HG02571 (cell line): ENCODE data around the gene AGPS.
"Not testable (repeated sequence)": the region's sequence is repeated elsewhere in the genome, so short reads cannot be mapped to it uniquely, and the experiment has no call there.

Experiments
- ATAC-seq: cut with Tn5 transposase; IDR thresholded peaks from one replicate; pipeline ENCODE4 v1.9.1; 2021; ENCODE audit warnings: mild to moderate bottlenecking, moderate library complexity; ENCODE audit not compliant: unreplicated experiment

AGPS gene

GRCh38 chr2:177410629-177411028 lies 18.1 kb downstream of the AGPS start:
- not testable (repeated sequence) for ATAC-seq

- ATAC-seq: no peak
Observed at GRCh38 chr2:177413703-177414102, 21.1 kb downstream of the AGPS start.

GRCh38 chr2:177419274-177419673 lies 26.7 kb downstream of the AGPS start:
- ATAC-seq: no peak

GRCh38 chr2:177422271-177422670 lies 29.7 kb downstream of the AGPS start:
- no peak for ATAC-seq

- not testable (repeated sequence) for ATAC-seq
Observed at GRCh38 chr2:177424120-177424519, 31.5 kb downstream of the AGPS start.

- not testable (repeated sequence) for ATAC-seq
Observed at GRCh38 chr2:177424620-177425019, 32.0 kb downstream of the AGPS start.

GRCh38 chr2:177427316-177427715 lies 34.7 kb downstream of the AGPS start:
- no peak for ATAC-seq

- ATAC-seq: not testable (repeated sequence)
Observed at GRCh38 chr2:177427936-177428335, 35.4 kb downstream of the AGPS start.

- no peak for ATAC-seq
Observed at GRCh38 chr2:177429688-177430325, 37.2 kb downstream of the AGPS start.

GRCh38 chr2:177430411-177430810 lies 37.8 kb downstream of the AGPS start:
- no peak for ATAC-seq

- not testable (repeated sequence) for ATAC-seq
Observed at GRCh38 chr2:177431111-177431725, 38.6 kb downstream of the AGPS start.

- ATAC-seq: no peak
Observed at GRCh38 chr2:177432703-177433102, 40.1 kb downstream of the AGPS start.

- no peak for ATAC-seq
Observed at GRCh38 chr2:177433402-177433801, 40.8 kb downstream of the AGPS start.

GRCh38 chr2:177434475-177434874 lies 41.9 kb downstream of the AGPS start:
- no peak for ATAC-seq

- no peak for ATAC-seq
Observed at GRCh38 chr2:177445200-177445599, 52.6 kb downstream of the AGPS start.

GRCh38 chr2:177448031-177448430 lies 55.5 kb downstream of the AGPS start:
- ATAC-seq: no peak

- ATAC-seq: no peak
Observed at GRCh38 chr2:177449159-177449558, 56.6 kb downstream of the AGPS start.

GRCh38 chr2:177455187-177455586 lies 62.6 kb downstream of the AGPS start:
- ATAC-seq: no peak

- ATAC-seq: not testable (repeated sequence)
Observed at GRCh38 chr2:177459756-177460155, 67.2 kb downstream of the AGPS start.

GRCh38 chr2:177460973-177461585 lies 68.5 kb downstream of the AGPS start:
- no peak for ATAC-seq

- no peak for ATAC-seq
Observed at GRCh38 chr2:177464549-177464948, 72.0 kb downstream of the AGPS start.

GRCh38 chr2:177465400-177466138 lies 73.0 kb downstream of the AGPS start:
- ATAC-seq: no peak
